Measurements from ENCODE around the gene MSRB2.

MSRB2 gene

DNA sequence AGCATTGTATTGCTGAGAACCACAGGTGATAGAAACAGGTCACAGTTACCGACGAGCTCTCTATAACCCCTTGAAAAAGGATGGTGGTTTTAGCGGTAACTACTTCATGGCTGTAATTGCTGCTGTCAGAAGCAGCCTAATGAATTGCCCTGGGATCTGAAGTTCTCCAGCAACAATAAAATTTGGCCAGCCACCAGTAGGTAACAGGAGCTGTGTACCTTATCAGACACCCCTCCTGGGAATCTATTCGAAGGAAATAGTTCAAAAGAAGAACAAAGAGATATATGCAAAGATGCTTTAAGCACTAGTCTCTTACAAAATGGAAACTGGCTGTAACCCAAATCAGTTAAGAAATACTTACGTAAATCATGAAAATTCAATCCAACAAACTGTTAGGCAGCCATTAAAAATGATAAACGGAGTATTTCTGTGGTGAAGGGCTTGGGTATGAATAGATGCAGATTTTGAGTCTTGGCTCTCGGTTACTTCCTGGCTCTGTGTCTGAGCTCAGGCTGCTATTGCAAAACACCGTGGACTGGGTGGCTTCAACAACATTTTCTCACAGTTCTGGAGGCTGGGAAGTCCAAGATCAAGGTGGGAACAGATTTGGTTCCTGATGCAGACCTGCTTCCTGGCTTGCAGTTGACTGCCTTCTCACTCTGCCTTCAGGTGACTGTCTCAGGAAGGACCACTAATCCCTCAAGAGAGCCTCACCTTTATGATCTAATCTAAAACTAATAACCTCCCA is 1.6 kb downstream of the MSRB2 start:
- DNase-seq (ENCODE audit: low read depth), result peak; percentile 42
- Histone ChIP-seq H3K9ac (ENCODE audit: low read length) (peak overlapping the region; percentile 86), H3K9me3 (ENCODE audit: control insufficient read depth, low read length) (peaks cover 29% of the 10 kb centered on the region), H3K4me1 (ENCODE audit: control insufficient read depth, insufficient read depth, low read length) (peaks cover 16% of the 10 kb centered on the region), H3K36me3 (ENCODE audit: control insufficient read depth, insufficient read depth, low read length, severe bottlenecking) (no peaks in the 10 kb centered on the region), H3K27me3 (replicated peaks; ENCODE audit: control insufficient read depth, insufficient read depth, low read length) (no peaks in the 10 kb centered on the region), H3K4me3 (ENCODE audit: low read length) (peak overlapping the region; percentile 86)

DNA sequence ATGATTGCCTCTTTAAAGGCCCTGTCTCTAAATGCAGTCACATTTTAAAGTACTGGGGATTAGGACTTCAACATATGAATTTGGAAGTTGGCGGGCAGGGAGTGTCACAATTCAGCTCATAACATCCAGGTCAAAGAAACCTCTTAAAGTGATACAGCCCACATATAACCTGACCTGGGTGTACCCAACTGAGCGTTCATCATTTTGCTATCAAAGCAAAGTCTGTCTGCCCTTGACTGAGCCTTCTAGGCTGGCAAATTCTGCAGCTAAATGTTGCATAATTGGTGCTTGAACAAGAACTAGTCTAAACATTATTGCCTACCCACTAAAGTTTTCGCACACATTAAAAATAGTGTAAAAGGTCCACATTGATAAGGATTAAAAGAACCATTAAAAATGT is 3.7 kb downstream of the MSRB2 start:
- Histone ChIP-seq H3K4me3 (ENCODE audit: low read length) (no peak overlapping the region), H3K27me3 (replicated peaks; ENCODE audit: control insufficient read depth, insufficient read depth, low read length) (no peaks in the 10 kb centered on the region), H3K36me3 (ENCODE audit: control insufficient read depth, insufficient read depth, low read length, severe bottlenecking) (peaks cover 1% of the 10 kb centered on the region), H3K9me3 (ENCODE audit: control insufficient read depth, low read length) (peaks cover 20% of the 10 kb centered on the region), H3K4me1 (ENCODE audit: control insufficient read depth, insufficient read depth, low read length) (peaks cover 16% of the 10 kb centered on the region), H3K9ac (ENCODE audit: low read length) (no peak overlapping the region)
- DNase-seq (ENCODE audit: low read depth), result no peak

DNA sequence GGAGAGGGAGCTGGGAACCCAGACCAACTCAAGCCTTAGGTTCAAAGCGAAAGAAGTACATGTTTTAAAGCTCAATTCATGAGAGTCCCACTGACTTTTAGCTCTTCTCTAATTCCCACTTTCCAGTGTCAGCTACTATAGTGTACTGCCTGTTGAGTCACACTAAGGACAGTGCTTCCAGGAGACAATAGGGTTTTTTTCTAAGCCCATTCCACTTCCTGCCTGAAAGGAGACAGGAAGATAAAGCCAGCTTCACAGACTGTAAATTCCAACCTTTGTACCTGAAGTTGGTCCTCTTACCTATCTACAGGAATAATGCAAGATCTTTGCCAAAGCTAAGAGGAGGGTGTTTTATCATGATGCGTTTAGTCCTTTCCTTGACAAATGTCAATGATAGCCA is 4.4 kb downstream of the MSRB2 start:
- H3K27me3 ChIP-seq (replicated peaks; ENCODE audit: control insufficient read depth, insufficient read depth, low read length), result no peaks in the 10 kb centered on the region
- H3K9me3 ChIP-seq (ENCODE audit: control insufficient read depth, low read length), result peaks cover 20% of the 10 kb centered on the region
- H3K9ac ChIP-seq (ENCODE audit: low read length), result no peak overlapping the region
- H3K36me3 ChIP-seq (ENCODE audit: control insufficient read depth, insufficient read depth, low read length, severe bottlenecking), result peaks cover 9% of the 10 kb centered on the region
- peaks cover 14% of the 10 kb centered on the region for H3K4me1 ChIP-seq (ENCODE audit: control insufficient read depth, insufficient read depth, low read length)
- no peak overlapping the region for H3K4me3 ChIP-seq (ENCODE audit: low read length)
- no peak for DNase-seq (ENCODE audit: low read depth)

DNA sequence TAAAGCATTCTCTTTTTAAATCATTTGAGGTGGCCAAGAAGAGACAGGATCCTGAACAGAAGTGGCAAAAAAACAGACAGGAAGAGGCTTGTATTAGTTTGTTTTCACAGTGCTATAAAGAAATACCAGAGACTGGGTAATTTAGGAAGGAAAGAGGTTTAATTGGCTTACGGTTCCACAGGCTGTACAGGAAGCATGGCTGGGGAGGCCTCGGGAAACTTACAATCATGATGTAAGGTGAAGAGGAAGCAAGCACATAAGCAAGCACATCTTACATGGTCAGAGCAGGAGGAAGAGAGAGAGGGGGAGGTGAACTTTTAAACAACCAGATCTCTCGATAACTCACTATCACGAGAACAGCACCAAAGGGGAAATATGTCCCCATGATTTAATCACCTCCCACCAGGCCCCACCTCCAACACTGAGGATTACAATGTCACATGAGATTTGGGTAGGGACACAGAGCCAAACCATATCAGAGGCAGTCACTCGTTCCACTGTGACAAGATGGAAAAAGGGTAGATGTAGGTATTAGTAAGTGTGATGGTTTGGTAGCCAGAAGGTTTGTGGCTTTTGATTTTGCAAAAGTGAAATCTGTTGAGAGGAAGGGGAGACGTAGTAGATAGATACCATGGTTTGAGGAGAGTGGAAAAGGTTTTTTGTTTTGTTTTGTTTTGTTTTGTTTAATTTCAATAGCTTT is 5.1 kb downstream of the MSRB2 start:
- Histone ChIP-seq H3K9me3 (ENCODE audit: control insufficient read depth, low read length) (peaks cover 20% of the 10 kb centered on the region), H3K4me1 (ENCODE audit: control insufficient read depth, insufficient read depth, low read length) (peaks cover 13% of the 10 kb centered on the region), H3K4me3 (ENCODE audit: low read length) (no peak overlapping the region), H3K36me3 (ENCODE audit: control insufficient read depth, insufficient read depth, low read length, severe bottlenecking) (peaks cover 15% of the 10 kb centered on the region), H3K27me3 (replicated peaks; ENCODE audit: control insufficient read depth, insufficient read depth, low read length) (no peaks in the 10 kb centered on the region), H3K9ac (ENCODE audit: low read length) (no peak overlapping the region)
- no peak for DNase-seq (ENCODE audit: low read depth)

DNA sequence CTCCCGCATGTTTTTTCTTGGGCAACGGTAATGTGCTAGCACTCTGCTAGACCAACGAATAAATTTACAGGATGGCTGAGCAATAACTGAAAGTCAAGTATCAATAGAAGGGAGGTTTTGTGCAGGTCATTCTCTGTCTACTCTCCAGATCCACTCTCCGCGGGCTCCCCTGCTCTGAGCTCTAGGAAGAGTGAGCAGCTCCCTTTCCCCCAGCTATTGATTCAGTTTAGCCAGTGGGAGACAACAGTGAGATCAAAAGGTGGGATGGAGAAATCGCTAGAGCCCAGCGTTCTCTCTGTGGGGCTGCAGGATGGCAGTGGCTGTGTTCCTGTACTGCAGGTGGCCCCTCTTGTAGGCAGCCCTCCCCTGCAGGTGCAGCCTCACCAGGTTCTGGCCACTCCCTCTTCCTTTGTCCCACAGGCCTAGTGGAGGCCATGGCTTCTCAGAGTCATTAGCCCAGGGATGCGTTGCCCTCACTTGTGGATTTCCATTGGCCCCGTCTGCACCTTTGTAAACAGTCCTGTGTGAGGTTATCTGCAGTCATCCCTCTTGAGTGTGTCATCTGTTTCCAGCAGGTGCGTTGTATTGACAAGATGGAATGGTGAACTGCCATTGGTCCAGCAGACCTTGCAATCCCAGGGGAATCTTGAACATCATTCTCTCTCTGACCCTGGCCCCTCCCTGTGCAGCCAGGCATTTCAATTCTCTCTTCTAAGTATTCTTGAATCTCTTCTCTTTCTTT is 11.1 kb downstream of the MSRB2 start:
- H3K9ac ChIP-seq (ENCODE audit: low read length), result no peak overlapping the region
- no peak overlapping the region for H3K4me3 ChIP-seq (ENCODE audit: low read length)
- no peaks in the 10 kb centered on the region for H3K4me1 ChIP-seq (ENCODE audit: control insufficient read depth, insufficient read depth, low read length)
- peaks cover 59% of the 10 kb centered on the region for H3K36me3 ChIP-seq (ENCODE audit: control insufficient read depth, insufficient read depth, low read length, severe bottlenecking)
- no peaks in the 10 kb centered on the region for H3K9me3 ChIP-seq (ENCODE audit: control insufficient read depth, low read length)
- no peaks in the 10 kb centered on the region for H3K27me3 ChIP-seq (replicated peaks; ENCODE audit: control insufficient read depth, insufficient read depth, low read length)
- DNase-seq (ENCODE audit: low read depth), result no peak

DNA sequence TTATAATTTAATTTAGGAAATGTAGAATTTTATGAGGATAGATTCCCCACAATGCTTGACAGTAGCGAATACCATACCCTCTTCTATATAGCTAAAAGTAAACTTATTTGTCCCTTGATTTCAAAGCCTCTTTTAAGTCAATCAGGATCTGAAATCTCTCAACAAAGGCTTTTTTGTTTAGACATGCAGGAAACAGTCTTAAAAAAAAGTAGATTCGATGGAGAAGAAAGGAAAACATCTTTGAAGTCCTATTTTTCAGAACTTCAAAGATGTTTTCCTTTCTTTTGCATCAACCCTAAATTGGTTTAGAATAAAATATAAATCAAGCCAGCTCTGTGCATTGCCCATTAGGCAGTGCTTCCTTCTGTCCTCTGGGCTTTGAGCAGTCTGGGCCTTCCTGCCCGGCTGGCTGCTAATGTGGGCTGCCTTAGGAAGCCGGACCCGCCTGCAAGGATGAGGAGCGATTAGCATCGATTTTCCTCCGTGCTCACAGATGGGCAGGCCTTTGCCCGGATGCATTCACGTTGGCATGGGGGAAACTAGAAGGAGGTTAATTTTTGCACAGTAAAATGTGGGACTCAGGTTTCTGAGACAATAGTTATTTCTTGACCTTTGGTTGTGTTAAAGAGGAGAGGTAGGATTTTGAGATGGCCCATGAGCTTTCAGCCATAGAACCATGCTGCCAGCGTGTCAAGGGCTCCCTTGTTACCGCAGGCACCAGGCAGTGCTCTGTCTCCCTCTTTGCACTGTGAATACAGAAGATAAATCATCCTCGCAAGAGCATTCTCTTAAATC is 15.5 kb downstream of the MSRB2 start:
- Histone ChIP-seq H3K9ac (ENCODE audit: low read length) (no peak overlapping the region), H3K27me3 (replicated peaks; ENCODE audit: control insufficient read depth, insufficient read depth, low read length) (no peaks in the 10 kb centered on the region), H3K4me1 (ENCODE audit: control insufficient read depth, insufficient read depth, low read length) (no peaks in the 10 kb centered on the region), H3K9me3 (ENCODE audit: control insufficient read depth, low read length) (no peaks in the 10 kb centered on the region), H3K36me3 (ENCODE audit: control insufficient read depth, insufficient read depth, low read length, severe bottlenecking) (peaks cover 72% of the 10 kb centered on the region), H3K4me3 (ENCODE audit: low read length) (no peak overlapping the region)
- no peak for DNase-seq (ENCODE audit: low read depth)

DNA sequence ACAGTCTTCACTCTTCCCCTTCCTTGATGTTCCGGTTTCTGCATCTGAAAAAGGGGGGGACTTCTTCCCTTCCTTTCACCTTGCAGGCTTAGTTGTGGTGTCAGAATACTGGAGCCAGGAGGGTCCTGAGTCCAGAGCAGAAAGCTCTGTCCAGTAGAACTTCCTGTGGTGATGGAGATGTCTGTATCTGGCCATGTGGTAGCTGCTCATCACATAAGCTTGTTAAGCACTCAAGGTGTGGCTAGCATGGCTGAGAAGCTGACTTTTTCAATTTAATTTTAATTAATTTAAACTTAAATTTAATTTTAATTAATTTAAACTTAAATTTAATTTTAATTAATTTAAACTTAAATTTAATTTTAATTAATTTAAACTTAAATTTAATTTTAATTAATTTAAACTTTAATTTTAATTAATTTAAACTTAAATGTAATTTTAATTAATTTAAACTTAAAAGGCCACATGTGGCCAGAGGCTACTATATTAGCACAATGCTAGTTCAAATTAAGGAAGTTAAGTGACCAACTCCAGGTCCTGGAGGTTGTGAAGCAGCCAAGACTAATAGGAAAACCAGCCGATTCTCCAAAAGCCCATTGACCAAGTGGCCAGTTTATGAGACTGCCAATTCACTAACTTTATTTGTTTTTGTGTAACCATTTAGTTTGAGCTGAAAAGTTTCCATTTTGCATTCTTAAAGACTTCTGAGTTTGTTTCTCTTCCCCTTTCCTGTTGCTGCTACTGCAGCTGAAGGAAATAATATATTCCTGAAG is 16.3 kb downstream of the MSRB2 start:
- H3K36me3 ChIP-seq (ENCODE audit: control insufficient read depth, insufficient read depth, low read length, severe bottlenecking), result peaks cover 72% of the 10 kb centered on the region
- no peak for DNase-seq (ENCODE audit: low read depth)

DNA sequence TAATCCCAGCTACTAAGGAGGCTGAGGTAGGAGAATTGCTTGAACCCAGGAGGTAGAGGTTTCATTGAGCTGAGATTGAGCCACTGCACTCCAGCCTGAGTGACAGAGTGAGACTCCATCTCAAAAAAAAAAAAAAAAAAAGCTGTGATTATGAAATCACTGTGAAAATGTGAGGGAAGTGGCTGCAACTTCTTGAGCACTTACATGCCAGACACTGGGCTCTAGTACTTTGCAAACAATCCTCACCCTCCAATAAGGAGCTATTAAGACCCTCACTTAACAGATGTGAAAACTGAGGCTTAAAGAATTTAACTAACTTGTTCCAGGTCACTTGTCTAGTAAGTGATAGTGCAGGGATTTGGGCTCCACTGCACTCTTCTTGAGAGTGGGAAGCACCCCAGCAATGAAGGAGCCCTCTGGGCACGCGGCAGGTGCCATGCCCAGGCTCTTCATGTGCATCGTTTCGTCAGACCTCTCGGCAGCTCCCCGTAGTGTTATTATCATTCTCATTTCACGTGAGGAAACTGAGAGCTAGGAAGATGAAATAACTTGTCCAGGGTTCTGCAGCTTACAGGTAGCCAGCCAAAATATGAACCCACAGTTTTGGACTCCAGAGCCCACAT is 19.0 kb downstream of the MSRB2 start:
- Histone ChIP-seq H3K4me3 (ENCODE audit: low read length) (no peak overlapping the region), H3K27me3 (replicated peaks; ENCODE audit: control insufficient read depth, insufficient read depth, low read length) (no peaks in the 10 kb centered on the region), H3K36me3 (ENCODE audit: control insufficient read depth, insufficient read depth, low read length, severe bottlenecking) (peaks cover 86% of the 10 kb centered on the region), H3K9me3 (ENCODE audit: control insufficient read depth, low read length) (no peaks in the 10 kb centered on the region), H3K4me1 (ENCODE audit: control insufficient read depth, insufficient read depth, low read length) (no peaks in the 10 kb centered on the region), H3K9ac (ENCODE audit: low read length) (no peak overlapping the region)
- peak; percentile 4 for DNase-seq (ENCODE audit: low read depth)

More for the DNA sequence above, 16.3 kb downstream of the MSRB2 start:
- H3K27me3 ChIP-seq (replicated peaks; ENCODE audit: control insufficient read depth, insufficient read depth, low read length), result no peaks in the 10 kb centered on the region
- H3K4me1 ChIP-seq (ENCODE audit: control insufficient read depth, insufficient read depth, low read length), result no peaks in the 10 kb centered on the region
- no peak overlapping the region for H3K4me3 ChIP-seq (ENCODE audit: low read length)
- no peaks in the 10 kb centered on the region for H3K9me3 ChIP-seq (ENCODE audit: control insufficient read depth, low read length)
- no peak overlapping the region for H3K9ac ChIP-seq (ENCODE audit: low read length)

DNA sequence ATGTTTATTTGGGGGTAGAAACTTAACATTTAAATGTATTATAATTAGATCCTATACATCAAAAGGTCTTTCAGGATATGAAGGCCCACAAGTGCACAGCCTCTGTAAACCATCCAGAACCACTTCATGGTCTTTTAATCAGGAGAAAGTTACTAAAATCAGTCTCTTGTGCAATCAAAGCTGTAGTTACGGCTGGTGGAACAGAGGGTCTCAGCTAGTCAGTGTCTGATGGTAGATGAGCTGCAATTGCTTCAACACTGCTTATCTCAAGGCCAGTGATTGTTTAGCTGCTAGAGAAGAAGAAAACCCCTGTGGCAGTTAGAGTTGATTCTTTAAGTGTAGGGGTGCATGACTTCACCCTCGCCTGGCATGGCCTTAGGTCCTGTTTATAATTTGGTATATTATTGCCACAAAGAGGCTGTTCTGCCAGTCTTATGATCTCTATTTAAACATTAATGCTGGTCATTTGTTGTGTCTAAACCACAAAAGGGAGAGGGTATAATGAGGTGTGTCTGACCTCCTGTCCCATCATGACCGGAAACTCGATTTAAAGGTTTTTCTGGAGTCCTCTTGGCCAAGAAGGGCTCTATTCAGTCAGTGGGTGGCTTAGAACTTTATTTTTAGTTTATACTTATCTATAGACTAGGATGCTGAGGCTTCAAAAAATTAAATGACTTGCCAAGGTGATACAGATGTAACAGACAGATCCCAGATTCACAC is 21.3 kb downstream of the MSRB2 start:
- H3K9me3 ChIP-seq (ENCODE audit: control insufficient read depth, low read length), result no peaks in the 10 kb centered on the region
- H3K36me3 ChIP-seq (ENCODE audit: control insufficient read depth, insufficient read depth, low read length, severe bottlenecking), result peaks cover 88% of the 10 kb centered on the region
- no peak overlapping the region for H3K9ac ChIP-seq (ENCODE audit: low read length)
- H3K27me3 ChIP-seq (replicated peaks; ENCODE audit: control insufficient read depth, insufficient read depth, low read length), result no peaks in the 10 kb centered on the region
- H3K4me1 ChIP-seq (ENCODE audit: control insufficient read depth, insufficient read depth, low read length), result no peaks in the 10 kb centered on the region
- no peak for DNase-seq (ENCODE audit: low read depth)
- H3K4me3 ChIP-seq (ENCODE audit: low read length), result no peak overlapping the region

Data from adipocyte (in vitro differentiated cells).